SK-N-SH treated with all-trans-retinoic acid at 6 μM for 48 hours (cell line): ENCODE results near the gene TREML1.
"Not testable (repeated sequence)": the region's sequence is repeated elsewhere in the genome, so short reads cannot be mapped to it uniquely, and the experiment has no call there.

Experiments
- ATAC-seq: fragments of 200-7000 bp; cut with Tn5 transposase; 3 replicates; pipeline ENCODE4 v1.9.1; 2020; ENCODE audit warnings: mild to moderate bottlenecking, moderate library complexity
- ARNTL ChIP-seq: fragments of 450-650 bp; formaldehyde crosslinking; IDR thresholded peaks from 2 replicates; pipeline ENCODE4 v1.5.0; 2020; ENCODE audit warnings: low read depth, mild to moderate bottlenecking, moderate library complexity, borderline replicate concordance
- BACH2 ChIP-seq: fragments of 250-450 bp; sonication (Bioruptor Pico); IDR thresholded peaks from 2 replicates; pipeline ENCODE4 v1.9.0; 2021; ENCODE audit warnings: mild to moderate bottlenecking, borderline replicate concordance
- CREB5 ChIP-seq: fragments of 250-450 bp; sonication (Bioruptor Pico); IDR thresholded peaks from 2 replicates; pipeline ENCODE4 v1.5.1; 2020; ENCODE audit warnings: low read depth, mild to moderate bottlenecking, moderate library complexity
- CSRNP3 ChIP-seq: fragments of 250-450 bp; sonication (Bioruptor Pico); IDR thresholded peaks from 2 replicates; pipeline ENCODE4 v1.5.1; 2021; ENCODE audit warnings: mild to moderate bottlenecking, moderate library complexity
- ESRRG ChIP-seq: fragments of 250-450 bp; sonication (Bioruptor Pico); IDR thresholded peaks from 2 replicates; pipeline ENCODE4 v1.6.1; 2021; ENCODE audit warnings: mild to moderate bottlenecking
- GLIS3 ChIP-seq: fragments of 250-450 bp; sonication (Bioruptor Pico); IDR thresholded peaks from 2 replicates; pipeline ENCODE4 v1.5.0; 2020; ENCODE audit warnings: mild to moderate bottlenecking, moderate library complexity
- ISL1 ChIP-seq: fragments of 250-450 bp; sonication (Bioruptor Pico); IDR thresholded peaks from 2 replicates; pipeline ENCODE4 v2.1.2; 2022; ENCODE audit warnings: mild to moderate bottlenecking, moderate library complexity
- OSR1 ChIP-seq: fragments of 250-450 bp; sonication (Bioruptor Pico); IDR thresholded peaks from 2 replicates; pipeline ENCODE4 v1.8.0; 2022; ENCODE audit warnings: moderate library complexity, mild to moderate bottlenecking, inconsistent platforms
- PATZ1 ChIP-seq: fragments of 250-450 bp; sonication (Bioruptor Pico); IDR thresholded peaks from 2 replicates; pipeline ENCODE4 v1.8.0; 2020; ENCODE audit warnings: mild to moderate bottlenecking, moderate library complexity, borderline replicate concordance
- POU6F1 ChIP-seq: fragments of 250-450 bp; sonication (Bioruptor Pico); IDR thresholded peaks from 2 replicates; pipeline ENCODE4 v1.8.0; 2021; ENCODE audit warnings: low read depth, mild to moderate bottlenecking, moderate library complexity, borderline replicate concordance
- PPARA ChIP-seq: fragments of 250-450 bp; sonication (Bioruptor Pico); IDR thresholded peaks from 2 replicates; pipeline ENCODE4 v1.5.0; 2020; ENCODE audit warnings: mild to moderate bottlenecking, borderline replicate concordance
- RARB ChIP-seq: fragments of 250-450 bp; sonication (Bioruptor Pico); IDR thresholded peaks from 2 replicates; pipeline ENCODE4 v1.8.0; 2021; ENCODE audit warnings: mild to moderate bottlenecking, moderate library complexity
- SNAI2 ChIP-seq: fragments of 250-450 bp; sonication (Bioruptor Pico); IDR thresholded peaks from 2 replicates; pipeline ENCODE4 v1.5.0; 2020; ENCODE audit warnings: mild to moderate bottlenecking, moderate library complexity
- TOX ChIP-seq: fragments of 250-450 bp; sonication (Bioruptor Pico); IDR thresholded peaks from 2 replicates; pipeline ENCODE4 v1.8.0; 2021; ENCODE audit warnings: mild to moderate bottlenecking, moderate library complexity, borderline replicate concordance
- TSHZ2 ChIP-seq: fragments of 250-450 bp; sonication (Bioruptor Pico); IDR thresholded peaks from 2 replicates; pipeline ENCODE4 v1.5.0; 2020; ENCODE audit warnings: mild to moderate bottlenecking, moderate library complexity
- ZC3H10 ChIP-seq: fragments of 250-450 bp; sonication (Bioruptor Pico); IDR thresholded peaks from 2 replicates; pipeline ENCODE4 v1.5.1; 2021; ENCODE audit warnings: mild to moderate bottlenecking, moderate library complexity
- ZFP3 ChIP-seq: fragments of 250-450 bp; sonication (Bioruptor Pico); IDR thresholded peaks from 2 replicates; pipeline ENCODE4 v1.5.0; 2020; ENCODE audit warnings: mild to moderate bottlenecking, moderate library complexity
- ZFP30 ChIP-seq: fragments of 450-650 bp; formaldehyde crosslinking; IDR thresholded peaks from 2 replicates; pipeline ENCODE4 v1.5.0; 2022; ENCODE audit warnings: mild to moderate bottlenecking, moderate library complexity
- ZNF8 ChIP-seq: fragments of 450-650 bp; formaldehyde crosslinking; IDR thresholded peaks from 2 replicates; pipeline ENCODE4 v1.5.0; 2020; ENCODE audit warnings: mild to moderate bottlenecking, moderate library complexity

The TREML1 gene

GRCh38 chr6:41119508-41119907 is 34.6 kb downstream of the TREML1 start:
- no peak for TF ChIP-seq GLIS3 (CRISPR knock-in tag)
- no peak for TF ChIP-seq ISL1
- TF ChIP-seq POU6F1 (CRISPR knock-in tag): no peak
- no peak for TF ChIP-seq CREB5 (CRISPR knock-in tag)
- no peak for TF ChIP-seq TOX
- no peak for TF ChIP-seq ZFP3
- TF ChIP-seq PPARA (CRISPR knock-in tag): no peak
- no peak for TF ChIP-seq ZNF8
- no peak for TF ChIP-seq RARB (CRISPR knock-in tag)
- no peak for TF ChIP-seq ZFP30 (CRISPR knock-in tag)
- no peak for TF ChIP-seq SNAI2 (CRISPR knock-in tag)
- no peak for ATAC-seq

- ATAC-seq: not testable (repeated sequence)
These were observed 39.1 kb downstream of the TREML1 start for GRCh38 chr6:41115027-41115426.

GRCh38 chr6:41111017-41111416 is 43.1 kb downstream of the TREML1 start:
- TF ChIP-seq SNAI2 (CRISPR knock-in tag) (no peak), ESRRG (no peak), PPARA (CRISPR knock-in tag) (no peak), ZFP30 (CRISPR knock-in tag) (no peak), ZNF8 (no peak), OSR1 (CRISPR knock-in tag) (no peak), BACH2 (CRISPR knock-in tag) (no peak), PATZ1 (CRISPR knock-in tag) (no peak), ARNTL (no peak)
- no peak for ATAC-seq

- no peak for ATAC-seq
- no peak for TF ChIP-seq PPARA (CRISPR knock-in tag)
- no peak for TF ChIP-seq TSHZ2 (CRISPR knock-in tag)
- no peak for TF ChIP-seq ZNF8
- no peak for TF ChIP-seq SNAI2 (CRISPR knock-in tag)
- TF ChIP-seq CSRNP3 (CRISPR knock-in tag): no peak
- TF ChIP-seq ZC3H10 (CRISPR knock-in tag): no peak
- no peak for TF ChIP-seq ZFP3
- no peak for TF ChIP-seq RARB (CRISPR knock-in tag)
- TF ChIP-seq ESRRG: no peak
- no peak for TF ChIP-seq ISL1
- no peak for TF ChIP-seq OSR1 (CRISPR knock-in tag)
These were observed 50.3 kb downstream of the TREML1 start for GRCh38 chr6:41103847-41104246.
